A549 treated with GW870086 at 1 μM for 4 hours (cell line): ENCODE results near the gene PEDS1. TPM values are rescaled to one million over a fixed set of nuclear protein-coding genes. Genes with fewer than 3 reads are reported as not detected.

ENCODE experiments used
- total RNA-seq: library from RNA; stranded (reverse); fragments of 200-300 nt; extraction: Qiagen RNA extraction; gene quantifications from 5 replicates; pipeline ENCODE4 v1.2.3, GENCODE V29; 2022; ENCODE audit warnings: low read depth

The PEDS1 gene
- total RNA-seq: 37.2 to 50.6 TPM (median 46.3 TPM) in 5 replicates

DNA sequence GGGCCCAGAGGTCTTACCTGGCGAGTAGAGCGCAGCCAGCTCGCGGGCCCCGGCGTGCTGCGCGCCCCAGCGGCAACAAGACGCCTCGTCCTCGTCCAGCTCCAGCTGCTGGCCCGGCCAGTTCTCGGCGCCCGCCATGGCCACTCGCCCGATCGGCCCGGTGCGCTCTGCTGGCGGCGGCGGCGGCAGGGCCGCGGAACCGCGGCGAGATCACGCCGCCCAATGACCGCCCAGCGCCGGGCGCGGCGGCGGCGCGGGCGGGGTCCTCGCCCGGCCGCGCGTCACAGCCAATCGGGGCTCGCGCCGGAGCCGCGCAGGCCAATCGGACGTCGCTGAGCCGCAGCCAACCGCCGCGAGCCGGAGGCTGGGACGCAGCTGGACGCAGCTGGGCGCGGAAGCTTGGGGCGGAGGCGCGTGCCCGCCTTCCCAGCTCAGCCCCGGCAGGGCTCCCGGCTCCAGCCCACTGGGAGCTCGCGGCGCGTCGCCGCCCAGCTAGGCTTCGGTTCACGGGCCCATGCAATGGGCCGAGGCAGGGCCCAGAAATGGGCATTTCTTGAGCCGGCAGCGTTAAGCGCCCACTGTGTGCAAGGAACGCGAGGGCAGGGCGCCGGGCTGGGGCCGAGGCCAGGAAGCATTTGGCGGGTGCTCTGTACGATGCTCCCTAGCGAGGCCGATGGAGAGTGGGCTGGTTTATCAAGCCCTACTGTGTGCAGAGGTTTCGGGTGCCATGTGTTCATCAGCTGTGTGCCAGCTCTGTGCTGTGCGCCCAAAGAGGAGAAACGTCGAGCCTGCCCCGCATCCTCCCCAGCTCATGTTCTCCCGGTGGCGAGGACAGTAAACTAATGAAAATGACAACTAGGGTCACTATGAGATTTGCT lies at the start of gene PEDS1:
Gene PEDS1, minus strand, starts transcription at position 224 of the 878 bp plus-strand sequence. Its CDS starts 86 bp downstream, at position 138.

DNA sequence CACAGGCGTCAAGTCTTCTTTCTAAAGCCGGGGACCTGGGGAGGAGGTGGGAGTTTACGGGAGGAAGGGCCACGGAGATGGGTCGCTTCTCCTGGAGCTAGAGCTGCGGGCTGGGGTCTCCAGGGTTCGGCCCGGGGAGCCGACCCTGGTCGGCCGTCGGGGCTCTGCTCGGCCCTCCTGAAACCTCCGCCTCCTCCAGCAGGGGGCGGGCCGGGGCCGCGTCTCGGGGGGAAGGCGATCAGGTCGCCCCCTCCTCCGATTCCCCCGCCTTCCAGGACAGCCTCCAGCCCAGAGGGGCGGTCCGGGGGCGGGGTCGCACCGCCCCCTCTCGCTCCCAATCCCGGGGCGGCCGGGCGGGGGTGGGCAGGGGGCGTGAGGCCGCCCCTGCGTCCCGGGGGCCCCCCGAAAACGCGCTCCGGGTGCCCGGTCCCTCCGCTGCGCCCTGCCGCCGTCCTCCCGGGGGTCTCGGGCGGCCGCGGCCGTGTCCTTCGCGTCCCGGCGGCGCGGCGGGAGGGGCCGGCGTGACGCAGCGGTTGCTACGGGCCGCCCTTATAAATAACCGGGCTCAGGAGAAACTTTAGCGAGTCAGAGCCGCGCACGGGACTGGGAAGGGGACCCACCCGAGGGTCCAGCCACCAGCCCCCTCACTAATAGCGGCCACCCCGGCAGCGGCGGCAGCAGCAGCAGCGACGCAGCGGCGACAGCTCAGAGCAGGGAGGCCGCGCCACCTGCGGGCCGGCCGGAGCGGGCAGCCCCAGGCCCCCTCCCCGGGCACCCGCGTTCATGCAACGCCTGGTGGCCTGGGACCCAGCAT lies 36.9 kb upstream of the PEDS1 start, which contains the start of gene CEBPB:
Gene CEBPB, plus strand, starts transcription at position 580 of the 814 bp plus-strand sequence. Its CDS starts 204 bp downstream, at position 784.

DNA sequence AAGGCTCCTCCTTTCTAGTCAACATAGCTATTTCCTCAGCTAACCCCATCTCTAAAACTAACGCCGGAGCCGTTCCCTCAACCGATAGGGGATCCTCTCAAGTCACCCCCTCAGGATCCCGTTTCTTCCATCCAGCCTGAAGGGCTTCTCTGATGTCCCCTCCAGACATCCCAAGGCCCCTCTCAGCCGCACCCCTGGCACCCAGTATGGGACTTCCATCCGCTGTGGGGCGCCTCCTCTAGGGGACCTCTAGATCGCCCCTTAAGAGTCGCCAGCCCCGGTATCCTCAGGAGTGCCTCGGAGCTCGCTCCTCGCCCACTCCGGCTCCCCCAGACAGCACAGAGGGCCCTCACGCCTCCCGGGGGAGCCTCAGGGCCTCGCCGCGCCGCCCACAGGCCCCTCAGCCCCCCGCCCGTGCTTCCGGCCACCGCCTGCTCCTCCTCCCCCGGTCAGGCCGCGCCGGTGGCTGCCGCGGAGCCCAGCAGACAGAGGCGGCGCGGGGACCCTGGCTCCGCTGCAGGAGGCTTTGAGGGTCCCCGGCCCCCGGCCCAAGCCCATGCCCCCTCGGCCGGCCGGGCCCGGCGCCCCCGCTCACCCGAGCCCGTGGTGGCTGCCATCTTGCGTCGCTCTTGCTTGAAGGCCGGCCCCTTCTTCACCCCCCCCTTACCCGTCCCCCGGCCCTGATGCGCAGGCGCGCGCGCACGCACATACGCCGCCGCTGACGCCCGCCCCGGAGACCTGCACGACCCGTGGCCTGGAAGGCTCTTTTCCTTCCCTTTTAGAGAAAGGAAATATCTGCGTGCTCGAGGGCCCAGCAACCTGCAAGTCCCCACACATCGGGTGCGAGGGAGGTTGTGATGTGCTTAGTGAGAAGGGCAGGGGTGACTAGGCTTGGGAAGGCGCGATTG lies 40.8 kb downstream of the PEDS1 start, which contains the start of gene UBE2V1:
Gene UBE2V1, minus strand, starts transcription at position 639 of the 908 bp plus-strand sequence. Its CDS starts 22 bp downstream, at position 617.

Other genes starting within 250 kb of the PEDS1 start
- 6.9 to 9.0 TPM (median 8.4 TPM) in 5 replicates for gene SPATA2, start 238.2 kb downstream of the PEDS1 start, total RNA-seq
- 58.0 to 64.0 TPM (median 61.2 TPM) in 5 replicates for gene RNF114, start 217.3 kb downstream of the PEDS1 start, total RNA-seq
- gene SNAI1, start 170.7 kb downstream of the PEDS1 start, total RNA-seq: 9.0 to 15.2 TPM (median 13.5 TPM) in 5 replicates
- gene UBE2V1, start 40.6 kb downstream of the PEDS1 start, total RNA-seq: 105 to 127 TPM (median 110 TPM) in 5 replicates
- gene CEBPB, start 37.1 kb upstream of the PEDS1 start, total RNA-seq: 166 to 272 TPM (median 257 TPM) in 5 replicates